ENCODE results near the gene SMG9. TPM values are rescaled to one million over a fixed set of nuclear protein-coding genes. Genes with fewer than 3 reads are reported as not detected.
A peak's percentile ranks its signal among the peaks of the same experiment; 100 is the strongest.

The SMG9 gene
- total and polyA plus RNA-seq, 2 of the 4 experiments (the other 2 are of a cell fraction): 4.8 to 24.3 TPM

- ATAC-seq (ENCODE audit: low read depth): no peak
- Histone ChIP-seq H4K20me1 (ENCODE audit: insufficient read depth, low read length) (no peaks in the 10 kb centered on the region; the same call in 1 of the 2 replicates), H3K14ac (replicated peaks; ENCODE audit: low read depth, low read length) (no peak overlapping the region), H3K27me3 (ENCODE audit: control insufficient read depth, insufficient read depth, low read length) (peaks cover 6% of the 10 kb centered on the region), H2BK20ac (ENCODE audit: low read depth, low read length) (no peak overlapping the region), H3K9ac (ENCODE audit: low read depth, low read length) (no peak overlapping the region), H2BK5ac (ENCODE audit: low read depth, low read length, poor library complexity, severe bottlenecking) (no peak overlapping the region), H4K5ac (ENCODE audit: low read depth, low read length) (no peak overlapping the region), H2AFZ (replicated peaks; ENCODE audit: low read length, poor library complexity) (no peak overlapping the region), H2AK5ac (ENCODE audit: low read depth, low read length) (no peak overlapping the region), H3K56ac (ENCODE audit: extremely low read depth, insufficient read depth, low read length) (no peak overlapping the region), H2BK120ac (ENCODE audit: low read depth, low read length) (no peak overlapping the region), H3K23ac (ENCODE audit: low read depth, low read length) (no peak overlapping the region), H3K4ac (ENCODE audit: low read depth, low read length) (no peak overlapping the region), H3K36me3 (ENCODE audit: control insufficient read depth, insufficient read depth, low read length) (no peaks in the 10 kb centered on the region), H3K4me3 (ENCODE audit: insufficient read depth, low read depth, low read length) (no peak overlapping the region), H3K27ac (ENCODE audit: insufficient read depth, low read length) (no peak overlapping the region), H3K79me1 (ENCODE audit: low read depth in 1 of 2, low read length in 2 of 2) (peaks cover 0 to 8% of the 10 kb centered on the region in 2 experiments; a peak in 2 of 4 replicates), H3K4me1 (ENCODE audit: control insufficient read depth, insufficient read depth, low read length) (peaks cover 13% of the 10 kb centered on the region), H2BK15ac (ENCODE audit: low read depth, low read length) (no peak overlapping the region), H4K91ac (ENCODE audit: insufficient read depth, low read depth, low read length) (no peak overlapping the region), H3K18ac (ENCODE audit: low read depth, low read length) (no peak overlapping the region), H3K4me2 (ENCODE audit: low read depth, low read length) (no peak overlapping the region), H4K8ac (ENCODE audit: low read depth in 2 of 2, low read length in 2 of 2) (no peak overlapping the region), H3K9me1 (ENCODE audit: insufficient read depth, low read length) (peaks cover 25% of the 10 kb centered on the region), H2AK9ac (replicated peaks; ENCODE audit: low read depth, low read length, poor library complexity) (no peak overlapping the region), H3K9me3 (ENCODE audit: control insufficient read depth, insufficient read depth, low read length) (no peaks in the 10 kb centered on the region)
- no TSS peak for BruUV-seq (replicated peaks)
- in situ Hi-C loops (cut with MboI; ENCODE audit: low sequenced_read_pairs) (no loop called here), dilution Hi-C loops (cut with HindIII; ENCODE audit: low sequenced_read_pairs, unreplicated experiment) (no loop called here), intact Hi-C loops (cut with micrococcal nuclease) (no loop called here)
- POLR2A ChIA-PET (ENCODE audit: unreplicated experiment): no interaction called here
- WGBS, 2 experiments (ENCODE audit: extremely low coverage in 2 of 2, insufficient read length in 1 of 2): 75% methylated on average over 5 of the region's 15 CpGs; no CpG with 5 or more reads in 1 of the 2 experiments
- no peak for DNase-seq
- TF ChIP-seq CHD1 (IDR thresholded peaks at IDR 0.05; ENCODE audit: low read depth, low read length) (no peak), CEBPB (IDR thresholded peaks at IDR 0.05; ENCODE audit: low read depth, low read length) (peak; percentile 39; the same call in 1 of the 2 replicates), BHLHE40 (IDR thresholded peaks at IDR 0.05; ENCODE audit: low read depth, low read length) (no peak), NFE2L2 (IDR thresholded peaks at IDR 0.05; ENCODE audit: low read depth, low read length) (no peak), CTCF (conservative IDR thresholded peaks at IDR 0.05; ENCODE audit: low read depth, low read length) (no peak)
- CTCF ChIA-PET: no interaction called here
These were observed 13.7 kb upstream of the SMG9 start for GRCh38 chr19:43768273-43769050.
